ENCODE measurements around the gene USP25.

Gene USP25

GRCh38 chr21:15729674-15730483, at the start of gene USP25:
USP25 (plus strand) TSS chr21:15729982; CDS start chr21:15730394, 412 bp downstream.
- DNase-seq = peak; percentile 58

GRCh38 chr21:15682186-15682895, 47.4 kb upstream of the USP25 start:
- DNase-seq = no peak

DNA sequence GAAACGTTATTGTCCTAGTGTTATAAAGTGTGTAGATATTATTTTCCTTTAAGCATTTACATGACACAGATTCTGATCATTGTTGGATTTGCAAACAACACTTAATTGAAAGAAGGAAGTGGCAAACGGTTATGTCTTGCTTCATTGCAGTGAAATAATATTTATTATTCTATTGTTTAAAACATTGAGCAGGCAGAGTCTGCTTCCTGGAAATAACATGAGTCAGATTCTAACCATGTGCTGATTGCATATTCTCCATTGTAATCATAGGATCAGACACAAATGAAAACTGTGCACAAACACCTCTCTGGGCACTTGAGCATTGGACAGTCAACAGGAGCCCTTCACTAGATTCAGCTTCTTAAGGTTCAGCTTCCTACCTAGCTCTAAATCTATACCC, 46.8 kb upstream of the USP25 start:
- DNase-seq = no peak

- no peak for DNase-seq
Observed at GRCh38 chr21:15686506-15686905, 43.3 kb upstream of the USP25 start.

DNA sequence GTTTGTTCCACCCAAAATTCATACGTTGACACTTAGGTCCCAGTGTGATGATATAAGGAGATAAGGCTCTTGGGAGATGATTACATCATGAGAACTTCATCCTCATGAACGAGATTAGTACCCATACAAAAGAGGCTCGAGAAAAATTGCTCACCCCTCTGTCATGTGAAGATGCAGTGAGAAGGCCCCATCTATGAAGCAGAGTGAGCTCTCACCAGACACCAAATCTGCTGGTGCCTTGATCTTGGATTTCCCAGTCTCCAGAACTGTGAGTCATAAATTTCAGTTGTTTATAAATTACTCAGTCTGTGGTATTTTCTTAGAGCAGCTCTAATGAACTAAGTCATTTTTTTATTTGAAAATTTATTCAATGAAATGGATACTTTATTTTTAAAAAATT, 42.6 kb upstream of the USP25 start:
- DNase-seq = no peak

DNA sequence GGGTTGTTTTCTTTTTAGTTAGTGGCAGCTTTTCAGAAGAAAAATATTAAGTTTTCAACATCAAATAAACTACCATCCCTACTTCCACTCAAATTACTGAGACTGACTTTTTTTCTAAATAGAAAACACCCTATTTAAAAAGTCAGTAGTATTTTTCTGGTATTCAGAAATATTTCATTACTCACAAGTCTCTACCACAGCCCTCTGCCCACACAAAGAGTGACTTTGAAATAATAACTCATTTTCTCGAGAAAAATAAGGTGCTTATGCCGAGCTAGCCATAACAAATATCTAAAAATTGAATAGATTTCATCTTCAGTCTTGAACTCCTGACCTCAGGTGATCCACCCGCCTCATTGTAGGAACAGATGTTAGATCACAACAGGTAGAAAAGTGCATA, 41.8 kb upstream of the USP25 start:
- DNase-seq = no peak

GRCh38 chr21:15688809-15689208, 41.0 kb upstream of the USP25 start:
- no peak for DNase-seq

DNA sequence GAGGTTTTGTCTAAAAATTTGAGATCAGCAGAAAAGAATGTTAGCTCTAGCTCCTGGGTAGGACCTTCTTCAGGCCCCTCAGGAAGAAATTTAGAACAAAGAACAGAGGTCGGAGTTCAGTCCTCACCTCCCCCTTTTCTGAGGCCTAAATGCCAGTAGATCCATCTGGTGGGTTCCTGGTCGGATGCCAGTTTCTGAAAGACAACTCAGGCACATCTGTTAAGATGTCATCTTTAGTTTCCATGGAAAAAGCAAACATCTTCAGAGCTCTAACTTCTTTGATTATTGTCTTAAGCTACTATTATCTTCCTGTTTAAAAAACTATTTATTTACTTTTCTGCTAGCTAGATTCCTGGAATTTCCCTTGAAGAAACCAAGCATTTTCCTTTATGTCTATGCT, 37.1 kb upstream of the USP25 start:
- DNase-seq = no peak

DNA sequence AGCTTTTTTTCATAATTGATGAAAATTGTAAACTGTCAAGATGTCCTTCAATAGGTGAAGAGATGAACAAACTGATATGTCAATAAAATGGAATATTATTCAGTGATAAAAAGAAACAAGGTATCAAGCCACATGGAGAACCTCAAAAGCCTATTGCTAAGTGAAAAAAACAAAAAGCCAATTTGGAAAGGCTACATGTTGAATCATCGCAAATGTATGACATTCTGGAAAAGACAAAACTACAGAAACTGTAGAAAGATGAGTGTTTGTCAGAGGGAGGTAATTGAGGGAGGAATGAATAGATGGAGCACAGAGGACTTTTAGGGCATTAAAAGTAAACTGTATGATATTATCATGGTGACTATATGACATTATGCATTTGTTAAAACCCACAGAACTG, 34.5 kb upstream of the USP25 start:
- no peak for DNase-seq

DNA sequence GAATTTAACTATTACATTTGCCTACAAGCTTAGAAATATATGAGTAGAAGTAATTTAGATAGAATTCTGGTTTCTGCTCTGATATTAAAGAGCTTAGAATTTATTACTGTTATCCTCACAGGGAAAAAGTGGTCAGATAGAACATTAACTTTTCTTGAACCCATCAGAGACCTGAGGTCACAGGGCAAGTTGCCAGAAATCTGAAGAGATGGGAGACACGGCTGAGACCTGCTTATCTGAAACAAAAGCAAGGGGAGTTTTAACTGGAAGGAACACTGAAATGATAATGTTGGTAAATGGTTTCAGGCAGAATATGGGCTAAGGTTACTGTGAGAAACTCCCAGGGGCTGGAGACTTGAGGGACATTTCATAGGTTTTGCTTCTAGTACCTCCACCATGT, 28.0 kb upstream of the USP25 start:
- no peak for DNase-seq

GRCh38 chr21:15703932-15704331, 25.9 kb upstream of the USP25 start:
- no peak for DNase-seq

GRCh38 chr21:15706696-15707095, 23.1 kb upstream of the USP25 start:
- no peak for DNase-seq

DNA sequence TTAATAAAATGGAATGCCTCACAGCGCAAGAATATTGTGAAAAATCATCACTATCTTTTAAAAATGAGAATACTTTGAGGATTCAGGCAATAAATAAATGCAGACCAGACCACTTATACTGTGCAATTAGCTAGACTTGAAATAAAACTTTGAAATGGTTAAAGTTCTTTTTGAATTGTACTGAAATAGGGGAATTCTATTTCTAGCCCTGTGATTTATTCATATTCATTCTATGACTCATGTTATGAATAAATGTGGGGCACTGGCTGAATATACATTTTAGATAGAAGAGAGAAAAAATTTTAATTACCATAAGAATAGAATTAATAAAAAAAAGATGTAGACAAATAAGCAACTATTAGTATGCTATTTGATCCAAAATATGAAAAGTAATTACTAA, 16.4 kb upstream of the USP25 start:
- no peak for DNase-seq

GRCh38 chr21:15718711-15719110, 11.1 kb upstream of the USP25 start:
- no peak for DNase-seq

DNA sequence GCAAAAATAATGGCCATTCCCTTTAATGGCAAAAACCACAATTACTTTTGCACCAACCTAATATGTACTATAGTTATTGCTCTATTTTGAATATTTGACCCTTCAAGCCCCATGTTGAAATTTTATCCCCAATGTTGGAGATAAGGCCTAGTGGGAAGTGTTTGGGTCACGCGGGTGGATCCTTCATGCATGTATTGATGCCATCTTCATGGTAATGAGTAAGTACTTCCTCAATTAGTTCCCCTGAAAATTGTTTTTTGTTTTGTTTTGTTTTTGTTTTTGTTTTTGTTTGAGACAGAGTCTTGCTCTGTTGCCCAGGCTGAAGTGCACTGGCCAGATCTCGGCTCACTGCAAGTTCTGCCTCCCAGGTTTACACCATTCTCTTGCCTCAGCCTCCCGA, 9.8 kb upstream of the USP25 start:
- no peak for DNase-seq

DNA sequence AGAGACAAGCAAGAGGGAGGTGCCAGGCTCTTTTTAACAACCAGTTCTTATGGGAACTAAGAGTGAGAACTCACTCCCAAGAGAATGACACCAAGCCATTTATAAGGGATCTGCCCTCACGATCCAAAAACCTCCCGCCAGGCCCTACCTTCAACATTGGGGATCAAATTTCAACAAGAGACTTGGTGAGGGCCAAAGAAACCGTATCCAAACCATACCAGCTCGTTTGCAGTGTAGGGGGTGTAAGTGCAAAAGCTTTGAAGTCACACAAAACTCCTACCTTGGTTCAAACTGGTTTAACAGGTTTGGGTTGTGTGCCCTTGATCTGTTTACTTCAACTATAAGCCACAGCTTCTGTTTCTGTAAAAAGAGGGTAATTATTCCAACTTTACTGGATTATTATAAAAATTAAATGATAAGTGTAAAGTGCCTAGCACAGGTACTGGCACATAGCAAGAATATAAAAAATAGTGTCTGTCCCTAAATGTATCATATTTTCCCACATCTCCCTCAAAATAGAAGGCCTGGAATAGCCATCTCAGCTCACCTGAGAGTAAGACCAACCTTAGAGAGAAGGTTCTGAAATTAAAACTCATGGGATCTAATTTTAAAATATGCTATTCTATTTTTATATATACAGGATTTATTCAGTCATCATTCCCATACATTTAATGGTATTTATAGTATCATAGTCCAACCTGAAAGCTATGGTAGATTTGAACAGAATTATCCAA, 7.0 kb upstream of the USP25 start:
- no peak for DNase-seq

GRCh38 chr21:15725949-15726348, 3.8 kb upstream of the USP25 start:
- no peak for DNase-seq

DNA sequence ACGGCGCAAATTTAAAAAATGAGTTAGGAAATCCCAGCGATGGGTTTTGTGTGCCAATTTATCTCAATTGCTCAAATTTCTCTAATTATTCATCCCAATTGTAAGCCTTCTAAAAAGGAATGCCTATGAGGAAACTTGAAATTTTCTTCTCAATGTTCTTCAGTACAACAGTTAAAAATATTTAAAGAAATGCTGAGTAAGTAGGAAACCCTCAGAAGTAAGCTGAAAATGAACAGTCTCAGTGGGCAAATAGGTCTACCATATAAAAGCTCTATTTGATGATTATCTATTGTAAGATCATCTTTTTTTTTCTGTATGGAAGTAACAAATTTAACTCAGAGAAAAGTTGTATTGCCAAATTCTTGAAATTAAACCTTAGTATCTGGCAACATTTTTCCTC, 1.7 kb upstream of the USP25 start:
- DNase-seq = no peak

DNA sequence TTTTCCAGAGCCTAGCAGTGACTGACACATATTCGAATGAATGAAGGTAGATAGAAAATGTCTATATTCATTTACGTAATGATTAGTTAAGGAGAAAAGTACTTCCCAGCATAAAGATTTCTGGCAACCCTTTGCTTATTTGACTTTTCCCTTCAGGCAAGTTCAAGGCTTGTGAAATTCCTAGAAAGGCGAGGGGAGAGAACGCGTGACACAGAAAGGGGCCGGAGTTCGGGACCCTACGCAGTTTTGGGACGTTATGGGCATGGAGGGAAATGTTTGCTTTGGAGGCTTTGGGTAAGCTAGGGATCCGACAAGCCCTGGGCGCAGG, 472 bp upstream of the USP25 start:
- no peak for DNase-seq

DNA sequence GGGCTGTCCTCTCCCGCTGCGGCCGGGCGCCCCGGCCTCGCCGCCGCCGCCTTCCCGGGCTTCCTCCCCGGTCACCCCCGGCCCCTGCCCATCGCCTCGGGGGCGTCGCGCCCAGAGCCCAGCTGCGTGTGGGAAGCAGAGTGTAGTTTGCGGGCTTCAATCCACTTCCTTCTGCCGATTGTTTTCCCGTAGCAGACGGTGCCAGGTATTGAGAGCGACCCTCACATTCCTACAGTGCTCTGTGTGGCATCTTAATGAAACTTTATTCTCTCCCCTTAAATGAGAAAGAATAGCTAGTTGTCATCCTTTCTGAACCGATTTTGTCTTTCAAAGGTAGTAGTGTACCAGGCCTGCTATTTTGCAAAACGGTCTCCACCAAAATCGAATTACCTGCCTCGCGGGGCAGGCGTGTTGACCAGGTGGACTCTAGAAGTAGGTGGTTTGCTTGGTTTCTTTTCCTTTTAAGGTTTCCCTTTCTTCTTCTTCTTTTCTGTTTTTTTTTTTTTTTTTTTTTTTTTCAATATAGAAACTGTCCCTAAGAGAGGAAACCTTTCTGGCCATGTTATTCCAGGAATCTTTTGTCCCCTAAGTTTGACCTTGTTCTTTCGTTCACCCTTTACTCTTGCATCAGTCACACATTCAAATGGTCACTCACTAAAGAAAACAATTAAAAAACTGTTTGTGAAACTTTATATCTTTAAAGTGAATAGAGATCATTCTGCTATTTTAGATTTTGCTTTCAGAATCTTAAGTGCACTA, 881 bp downstream of the USP25 start:
- DNase-seq = no peak

- DNase-seq = no peak
Observed at GRCh38 chr21:15731243-15731613, 1.4 kb downstream of the USP25 start.

DNA sequence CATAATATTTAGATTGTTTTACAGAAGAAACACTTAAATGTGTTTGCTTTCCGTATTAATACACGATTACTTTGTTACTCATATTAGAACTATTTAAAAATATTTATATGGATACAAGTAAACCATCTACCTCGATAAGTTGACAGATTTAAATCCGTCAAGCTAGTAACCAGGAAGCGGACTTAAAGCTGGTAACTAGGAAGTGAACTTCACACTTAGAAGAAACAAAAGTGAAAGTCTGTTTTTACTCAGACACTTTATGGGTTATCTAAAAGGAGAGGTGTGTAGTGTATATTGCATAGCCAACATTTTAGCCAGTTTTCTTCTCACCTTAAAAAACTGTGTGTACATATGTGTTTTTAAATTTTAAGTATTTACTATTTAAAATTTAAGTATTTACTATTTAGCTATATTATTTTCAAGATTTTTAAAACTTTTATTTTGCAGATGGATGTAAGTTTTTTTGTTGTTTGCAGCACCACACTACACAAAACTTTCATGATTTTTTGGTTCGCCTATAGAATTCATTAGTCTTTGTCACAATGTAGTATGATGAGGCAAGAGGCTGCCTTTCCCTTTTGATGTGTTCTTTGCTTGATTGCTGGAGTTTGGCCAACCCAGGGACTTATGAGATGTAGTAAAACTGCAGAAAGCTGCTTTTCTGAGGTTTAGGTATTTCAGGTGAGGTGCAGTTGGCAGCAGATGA, 2.7 kb downstream of the USP25 start:
- no peak for DNase-seq

DNA sequence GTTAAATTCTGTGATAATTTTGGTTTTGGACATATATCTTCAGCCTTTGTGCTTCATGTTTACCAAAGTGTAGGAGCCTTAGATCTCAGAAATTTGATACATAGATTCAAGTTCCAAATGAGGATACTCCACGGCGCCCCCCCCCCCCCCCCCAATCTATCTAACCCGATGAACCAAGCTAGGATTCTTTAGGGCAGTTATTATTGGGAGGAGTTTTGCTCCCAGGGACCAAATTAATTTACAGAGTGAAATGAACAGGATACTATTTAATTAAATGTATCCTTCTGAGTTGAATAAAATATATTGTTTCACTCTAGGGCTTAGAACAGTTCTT, 3.2 kb downstream of the USP25 start:
- no peak for DNase-seq
